Stomach (tissue), 4 donors: ENCODE data around the gene IFNLR1.

ENCODE experiments used
- EP300 ChIP-seq: sonication (generic); formaldehyde crosslinking; IDR thresholded peaks from one replicate; pipeline ENCODE4 v1.6.1; 2017; ENCODE audit warnings: antibody characterized with exemption
- POLR2AphosphoS5 ChIP-seq, 3 donors: sonication (generic); formaldehyde crosslinking; IDR thresholded peaks; one replicate each; pipeline ENCODE4 v1.6.1; 2016; ENCODE audit warnings: antibody characterized with exemption in 3 of 3
- TF ChIP-seq, protein P1 (sequence below), 7 experiments: fragments of 450-650 bp in 4 of 7; fragments of 200-600 bp in 3 of 7; sonication (generic) in 3 of 7; IDR thresholded peaks; one replicate each; pipeline ENCODE4 v1.5.1; 2016 to 2019; ENCODE audit warnings: antibody characterized with exemption in 7 of 7, control low read depth in 2 of 7, mild to moderate bottlenecking in 1 of 7

DNA sequence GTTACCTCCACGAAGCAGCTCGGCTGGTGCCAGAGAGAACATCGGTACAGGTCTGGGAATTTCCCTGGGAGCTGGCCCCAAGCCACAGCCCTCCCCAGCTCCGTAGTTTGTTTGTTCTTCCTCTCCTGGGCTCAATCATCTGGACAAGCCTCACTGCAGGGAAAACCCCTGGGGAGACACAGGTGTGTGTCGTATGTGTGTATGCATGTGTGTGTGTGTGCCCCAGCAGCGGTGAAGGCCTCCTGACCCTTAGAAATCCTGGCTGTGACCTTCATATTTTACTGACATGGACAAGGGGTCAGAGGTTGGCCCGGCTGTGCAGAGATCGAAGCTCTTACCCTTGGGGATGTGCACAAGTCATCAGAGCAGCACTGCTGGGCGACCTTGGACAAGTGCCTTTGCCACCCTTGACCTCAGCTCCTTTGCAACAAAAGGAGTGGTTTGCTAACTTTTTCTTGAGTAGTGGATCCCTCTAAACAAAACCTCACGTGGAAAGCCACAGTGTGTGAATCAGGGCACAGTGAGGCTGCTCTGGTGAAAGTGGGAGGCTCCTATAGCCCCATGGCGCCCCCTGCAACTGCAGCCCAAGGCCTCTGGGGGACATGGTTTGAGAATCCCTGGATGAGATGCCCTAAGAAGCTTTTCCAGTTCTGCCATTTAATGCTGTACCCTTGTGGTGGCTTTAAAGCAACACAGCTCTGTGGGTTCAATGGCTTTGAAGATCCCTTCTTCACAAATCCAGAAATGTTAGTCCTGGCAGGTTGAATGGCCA, 31.9 kb downstream of the IFNLR1 start:
- TF ChIP-seq, protein P1, sequence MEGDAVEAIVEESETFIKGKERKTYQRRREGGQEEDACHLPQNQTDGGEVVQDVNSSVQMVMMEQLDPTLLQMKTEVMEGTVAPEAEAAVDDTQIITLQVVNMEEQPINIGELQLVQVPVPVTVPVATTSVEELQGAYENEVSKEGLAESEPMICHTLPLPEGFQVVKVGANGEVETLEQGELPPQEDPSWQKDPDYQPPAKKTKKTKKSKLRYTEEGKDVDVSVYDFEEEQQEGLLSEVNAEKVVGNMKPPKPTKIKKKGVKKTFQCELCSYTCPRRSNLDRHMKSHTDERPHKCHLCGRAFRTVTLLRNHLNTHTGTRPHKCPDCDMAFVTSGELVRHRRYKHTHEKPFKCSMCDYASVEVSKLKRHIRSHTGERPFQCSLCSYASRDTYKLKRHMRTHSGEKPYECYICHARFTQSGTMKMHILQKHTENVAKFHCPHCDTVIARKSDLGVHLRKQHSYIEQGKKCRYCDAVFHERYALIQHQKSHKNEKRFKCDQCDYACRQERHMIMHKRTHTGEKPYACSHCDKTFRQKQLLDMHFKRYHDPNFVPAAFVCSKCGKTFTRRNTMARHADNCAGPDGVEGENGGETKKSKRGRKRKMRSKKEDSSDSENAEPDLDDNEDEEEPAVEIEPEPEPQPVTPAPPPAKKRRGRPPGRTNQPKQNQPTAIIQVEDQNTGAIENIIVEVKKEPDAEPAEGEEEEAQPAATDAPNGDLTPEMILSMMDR (IDR thresholded peaks at IDR 0.05), result no peak
- TF ChIP-seq POLR2AphosphoS5 (IDR thresholded peaks at IDR 0.05), result no peak
- no peak for TF ChIP-seq EP300
